ENCODE measurements around the gene SLC41A1. TPM values are rescaled to one million over a fixed set of nuclear protein-coding genes. Genes with fewer than 3 reads are reported as not detected.
A peak's percentile ranks its signal among the peaks of the same experiment; 100 is the strongest.

Gene SLC41A1
- total and polyA plus RNA-seq, 9 donors: 15.0 to 32.8 (median 28.7) TPM

GRCh38 chr1:205792961-205793673 is 19.9 kb downstream of the SLC41A1 start:
- Histone ChIP-seq H3K9me3 (replicated peaks; ENCODE audit: control insufficient read depth, low read depth, low read length) (no peaks in the 10 kb centered on the region), H3K36me3 (ENCODE audit: control insufficient read depth, insufficient read depth, low read length) (peaks cover 68% of the 10 kb centered on the region), H3K27ac (ENCODE audit: low read length) (peak overlapping the region; percentile 64), H3K4me3 (ENCODE audit: low read length) (no peak overlapping the region), H3K4me1 (ENCODE audit: control insufficient read depth, insufficient read depth, low read length) (peaks cover 18% of the 10 kb centered on the region), H3K27me3 (ENCODE audit: control insufficient read depth, insufficient read depth, low read length) (no peaks in the 10 kb centered on the region)
- WGBS (ENCODE audit: insufficient coverage): 61% methylated on average over 5 of the region's 6 CpGs
- DNase-seq: peak; percentile 61

- H3K9me3 ChIP-seq (replicated peaks; ENCODE audit: control insufficient read depth, low read depth, low read length): no peaks in the 10 kb centered on the region
- H3K27me3 ChIP-seq (ENCODE audit: control insufficient read depth, insufficient read depth, low read length): no peaks in the 10 kb centered on the region
- peaks cover 18% of the 10 kb centered on the region for H3K4me1 ChIP-seq (ENCODE audit: control insufficient read depth, insufficient read depth, low read length)
- no peak for DNase-seq
- no peak overlapping the region for H3K27ac ChIP-seq (ENCODE audit: low read length)
- H3K4me3 ChIP-seq (ENCODE audit: low read length): no peak overlapping the region
- peaks cover 62% of the 10 kb centered on the region for H3K36me3 ChIP-seq (ENCODE audit: control insufficient read depth, insufficient read depth, low read length)
- WGBS (ENCODE audit: insufficient coverage): 83% methylated on average over 5 of the region's 8 CpGs
Measured at GRCh38 chr1:205792481-205792881, 20.5 kb downstream of the SLC41A1 start.

- no peak overlapping the region for H3K27ac ChIP-seq (ENCODE audit: low read length)
- peak; percentile 77 for DNase-seq
- H3K36me3 ChIP-seq (ENCODE audit: control insufficient read depth, insufficient read depth, low read length): peaks cover 54% of the 10 kb centered on the region
Measured at GRCh38 chr1:205791568-205792180, 21.3 kb downstream of the SLC41A1 start.

DNA sequence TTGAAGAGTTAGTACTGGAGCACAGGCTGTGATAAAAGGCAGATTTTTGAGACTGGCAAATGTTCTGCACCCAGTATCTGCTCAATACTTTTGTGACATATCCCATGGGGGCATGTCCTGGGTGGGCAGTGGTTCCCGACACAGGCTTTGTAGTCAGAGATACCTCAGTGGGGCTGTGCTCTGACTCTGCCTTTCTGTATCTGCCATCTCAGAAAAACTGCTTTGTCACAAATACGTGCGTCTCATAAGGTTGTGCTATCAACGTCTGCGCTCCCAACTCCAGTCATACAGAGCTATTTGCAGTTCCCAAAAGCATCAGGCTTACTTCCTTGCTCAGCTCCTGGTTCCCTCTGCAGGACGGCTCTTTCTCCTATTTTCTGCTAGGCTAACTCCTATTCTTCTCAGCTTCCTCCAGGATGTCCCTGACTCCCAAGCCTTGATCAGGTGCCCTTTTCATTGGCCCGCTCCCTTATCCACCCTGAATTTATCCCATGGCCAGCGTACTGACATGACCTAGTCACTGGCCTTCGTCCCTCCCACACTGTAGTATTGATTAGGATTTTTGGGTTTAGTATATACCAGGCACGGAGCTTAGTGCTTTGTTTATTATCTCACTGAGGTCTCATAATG is 25.6 kb downstream of the SLC41A1 start:
- 68% methylated on average over 6 of the region's 10 CpGs for WGBS (ENCODE audit: insufficient coverage)
- H3K27ac ChIP-seq (ENCODE audit: low read length): no peak overlapping the region
- H3K27me3 ChIP-seq (ENCODE audit: control insufficient read depth, insufficient read depth, low read length): no peaks in the 10 kb centered on the region
- no peak for DNase-seq
- no peaks in the 10 kb centered on the region for H3K9me3 ChIP-seq (replicated peaks; ENCODE audit: control insufficient read depth, low read depth, low read length)
- peaks cover 14% of the 10 kb centered on the region for H3K4me1 ChIP-seq (ENCODE audit: control insufficient read depth, insufficient read depth, low read length)
- no peak overlapping the region for H3K4me3 ChIP-seq (ENCODE audit: low read length)
- H3K36me3 ChIP-seq (ENCODE audit: control insufficient read depth, insufficient read depth, low read length): peaks cover 26% of the 10 kb centered on the region

More at GRCh38 chr1:205791568-205792180, 21.3 kb downstream of the SLC41A1 start:
- H3K4me3 ChIP-seq (ENCODE audit: low read length): no peak overlapping the region
- no peaks in the 10 kb centered on the region for H3K9me3 ChIP-seq (replicated peaks; ENCODE audit: control insufficient read depth, low read depth, low read length)
- 82% methylated on average over 4 of the region's 5 CpGs for WGBS (ENCODE audit: insufficient coverage)
- H3K27me3 ChIP-seq (ENCODE audit: control insufficient read depth, insufficient read depth, low read length): no peaks in the 10 kb centered on the region
- H3K4me1 ChIP-seq (ENCODE audit: control insufficient read depth, insufficient read depth, low read length): peaks cover 18% of the 10 kb centered on the region

DNA sequence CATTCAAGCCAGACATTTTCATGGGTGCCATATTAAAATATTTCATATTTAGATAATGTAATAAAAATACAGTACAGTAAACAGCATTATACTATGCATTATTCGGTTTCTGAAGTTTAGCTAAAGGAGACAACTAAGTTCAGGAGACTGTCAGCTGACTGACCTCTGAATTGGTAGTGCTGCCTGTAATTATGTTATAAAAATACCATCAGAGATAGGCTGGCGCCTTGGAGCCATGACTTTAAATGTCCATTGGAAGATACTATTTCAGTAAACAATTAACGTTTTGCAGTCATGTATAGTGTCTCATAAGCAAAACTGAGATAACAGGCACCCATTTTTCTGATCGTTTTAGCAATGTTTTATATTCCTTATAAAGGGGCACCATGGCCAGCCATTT is 26.4 kb downstream of the SLC41A1 start:
- Histone ChIP-seq H3K4me3 (ENCODE audit: low read length) (no peak overlapping the region), H3K36me3 (ENCODE audit: control insufficient read depth, insufficient read depth, low read length) (peaks cover 22% of the 10 kb centered on the region), H3K27me3 (ENCODE audit: control insufficient read depth, insufficient read depth, low read length) (no peaks in the 10 kb centered on the region), H3K27ac (ENCODE audit: low read length) (no peak overlapping the region), H3K9me3 (replicated peaks; ENCODE audit: control insufficient read depth, low read depth, low read length) (no peaks in the 10 kb centered on the region), H3K4me1 (ENCODE audit: control insufficient read depth, insufficient read depth, low read length) (peaks cover 8% of the 10 kb centered on the region)
- DNase-seq: no peak
- 60% methylated on average over 1 of the region's 4 CpGs for WGBS (ENCODE audit: insufficient coverage)

GRCh38 chr1:205785446-205785845 is 27.6 kb downstream of the SLC41A1 start:
- H3K36me3 ChIP-seq (ENCODE audit: control insufficient read depth, insufficient read depth, low read length): peaks cover 10% of the 10 kb centered on the region

DNA sequence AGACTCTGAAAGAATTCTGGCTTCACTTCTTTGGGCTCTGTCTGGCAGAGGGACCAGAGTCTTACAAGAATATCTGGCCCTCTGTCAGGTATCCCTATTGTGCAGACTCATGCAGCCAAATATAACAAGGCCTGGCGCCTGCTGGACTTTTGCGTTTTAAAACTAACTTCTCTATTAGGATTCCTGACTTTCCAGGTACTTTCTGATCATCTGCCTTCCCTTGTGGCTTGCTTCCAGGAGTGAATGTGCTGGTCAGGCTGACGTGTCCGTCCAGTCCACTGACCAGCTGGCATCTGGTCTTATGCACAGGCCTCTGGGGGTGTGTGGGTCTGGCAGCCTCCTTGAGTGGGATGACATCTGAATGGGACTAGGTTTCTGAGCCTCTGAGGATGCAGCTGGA is 29.1 kb downstream of the SLC41A1 start:
- Histone ChIP-seq H3K27me3 (ENCODE audit: control insufficient read depth, insufficient read depth, low read length) (no peaks in the 10 kb centered on the region), H3K36me3 (ENCODE audit: control insufficient read depth, insufficient read depth, low read length) (no peaks in the 10 kb centered on the region), H3K4me3 (ENCODE audit: low read length) (no peak overlapping the region), H3K9me3 (replicated peaks; ENCODE audit: control insufficient read depth, low read depth, low read length) (no peaks in the 10 kb centered on the region), H3K4me1 (ENCODE audit: control insufficient read depth, insufficient read depth, low read length) (peaks cover 6% of the 10 kb centered on the region), H3K27ac (ENCODE audit: low read length) (no peak overlapping the region)
- WGBS (ENCODE audit: insufficient coverage): 46% methylated on average over 3 of the region's 4 CpGs
- no peak for DNase-seq

More at GRCh38 chr1:205785446-205785845, 27.6 kb downstream of the SLC41A1 start:
- Histone ChIP-seq H3K27me3 (ENCODE audit: control insufficient read depth, insufficient read depth, low read length) (no peaks in the 10 kb centered on the region), H3K4me1 (ENCODE audit: control insufficient read depth, insufficient read depth, low read length) (peaks cover 6% of the 10 kb centered on the region), H3K27ac (ENCODE audit: low read length) (no peak overlapping the region), H3K4me3 (ENCODE audit: low read length) (no peak overlapping the region), H3K9me3 (replicated peaks; ENCODE audit: control insufficient read depth, low read depth, low read length) (no peaks in the 10 kb centered on the region)
- no CpG with 5 or more reads among the region's 9 CpGs for WGBS (ENCODE audit: insufficient coverage)
- no peak for DNase-seq

GRCh38 chr1:205783433-205783795 is 29.6 kb downstream of the SLC41A1 start:
- peaks cover 6% of the 10 kb centered on the region for H3K4me1 ChIP-seq (ENCODE audit: control insufficient read depth, insufficient read depth, low read length)
- no peak overlapping the region for H3K27ac ChIP-seq (ENCODE audit: low read length)
- H3K9me3 ChIP-seq (replicated peaks; ENCODE audit: control insufficient read depth, low read depth, low read length): no peaks in the 10 kb centered on the region
- H3K27me3 ChIP-seq (ENCODE audit: control insufficient read depth, insufficient read depth, low read length): no peaks in the 10 kb centered on the region
- H3K36me3 ChIP-seq (ENCODE audit: control insufficient read depth, insufficient read depth, low read length): no peaks in the 10 kb centered on the region
- no peak for DNase-seq
- H3K4me3 ChIP-seq (ENCODE audit: low read length): no peak overlapping the region

- Histone ChIP-seq H3K4me1 (ENCODE audit: control insufficient read depth, insufficient read depth, low read length) (peaks cover 6% of the 10 kb centered on the region), H3K27ac (ENCODE audit: low read length) (no peak overlapping the region), H3K4me3 (ENCODE audit: low read length) (no peak overlapping the region), H3K9me3 (replicated peaks; ENCODE audit: control insufficient read depth, low read depth, low read length) (no peaks in the 10 kb centered on the region), H3K36me3 (ENCODE audit: control insufficient read depth, insufficient read depth, low read length) (no peaks in the 10 kb centered on the region), H3K27me3 (ENCODE audit: control insufficient read depth, insufficient read depth, low read length) (no peaks in the 10 kb centered on the region)
- no peak for DNase-seq
- 80% methylated on average over 2 of the region's 4 CpGs for WGBS (ENCODE audit: insufficient coverage)
Measured at GRCh38 chr1:205782627-205783432, 30.2 kb downstream of the SLC41A1 start.

DNA sequence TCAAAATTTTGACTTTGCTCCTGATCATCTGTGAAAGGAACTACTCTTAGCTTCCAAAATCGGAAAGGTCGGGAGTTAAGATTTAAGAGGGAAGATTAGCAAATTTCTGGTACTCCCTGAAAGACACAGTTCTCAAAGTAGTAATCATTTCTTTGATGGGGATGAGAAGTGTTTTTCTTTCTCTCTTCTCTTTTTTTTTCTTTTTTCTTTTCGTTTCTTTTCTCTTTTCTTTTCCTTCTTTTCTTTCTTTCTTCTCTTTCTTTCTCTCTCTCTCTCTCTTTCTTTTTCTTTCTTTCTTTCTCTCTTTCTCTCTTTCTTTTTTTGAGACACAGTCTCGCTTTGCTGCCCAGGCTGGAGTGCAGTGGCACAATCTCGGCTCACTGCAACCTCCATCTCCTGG is 32.7 kb downstream of the SLC41A1 start:
- Histone ChIP-seq H3K27ac (ENCODE audit: low read length) (no peak overlapping the region), H3K4me1 (ENCODE audit: control insufficient read depth, insufficient read depth, low read length) (peaks cover 9% of the 10 kb centered on the region), H3K9me3 (replicated peaks; ENCODE audit: control insufficient read depth, low read depth, low read length) (no peaks in the 10 kb centered on the region), H3K36me3 (ENCODE audit: control insufficient read depth, insufficient read depth, low read length) (no peaks in the 10 kb centered on the region), H3K27me3 (ENCODE audit: control insufficient read depth, insufficient read depth, low read length) (no peaks in the 10 kb centered on the region), H3K4me3 (ENCODE audit: low read length) (no peak overlapping the region)
- no peak for DNase-seq
- WGBS (ENCODE audit: insufficient coverage): 79% methylated on average over 3 of the region's 5 CpGs

All from muscle of leg (tissue), 11 donors.